Prostate gland (tissue), 2 donors: ENCODE results near the gene SPATA31D1. TPM values are rescaled to one million over a fixed set of nuclear protein-coding genes. Genes with fewer than 3 reads are reported as not detected.

Source experiments
- DNase-seq: peaks from one replicate; pipeline ENCODE4 v3.0.0-alpha.2; 2019; ENCODE audit warnings: low spot score
- H3K27ac ChIP-seq, 2 donors: fragments of 200-600 bp; sonication (generic); 2 replicates each; pipeline ENCODE4 v1.5.1; 2017 to 2019
- H3K27me3 ChIP-seq: fragments of 200-600 bp; sonication (generic); replicated peaks from 2 replicates; pipeline ENCODE4 v1.5.1; 2019; ENCODE audit not compliant: insufficient read depth
- H3K36me3 ChIP-seq, 2 donors: fragments of 200-600 bp; sonication (generic); 1 replicate in 1 of 2; 2 replicates in 1 of 2; pipeline versions ENCODE4 v1.5.1 to v1.8.1; 2017 to 2019
- H3K4me1 ChIP-seq: fragments of 200-600 bp; sonication (generic); replicated peaks from 2 replicates; pipeline ENCODE4 v1.5.1; 2019
- H3K4me3 ChIP-seq, 2 donors: fragments of 200-600 bp; sonication (generic); 2 replicates each; pipeline ENCODE4 v1.5.1; 2017 to 2019
- H3K9me3 ChIP-seq: fragments of 200-600 bp; sonication (generic); 2 replicates; pipeline ENCODE4 v1.5.1; 2017
- CTCF ChIP-seq, 4 experiments: fragments of 200-600 bp in 2 of 4; fragments of 450-650 bp in 2 of 4; sonication (generic) in 2 of 4; IDR thresholded peaks; 1 replicate in 3 of 4; 2 replicates in 1 of 4; pipeline ENCODE4 v1.5.1; 2016 to 2019; ENCODE audit warnings: antibody characterized with exemption in 4 of 4, mild to moderate bottlenecking in 2 of 4, moderate library complexity in 2 of 4
- POLR2A ChIP-seq: fragments of 450-650 bp; IDR thresholded peaks from one replicate; pipeline ENCODE4 v1.6.1; 2016; ENCODE audit warnings: antibody characterized with exemption, mild to moderate bottlenecking
- POLR2AphosphoS5 ChIP-seq: sonication (generic); formaldehyde crosslinking; IDR thresholded peaks from one replicate; pipeline ENCODE4 v1.6.1; 2017; ENCODE audit warnings: antibody characterized with exemption
- WGBS: methylation state at CpG from one replicate; pipeline ENCODE4 v1.1.5; 2018; 5-methylcytosine and 5-hydroxymethylcytosine counted together
- intact Hi-C: fragments of 100-400 bp; cut with DNase I; formaldehyde crosslinking; loops from one replicate; pipeline ENCODE4 v1.14.2; 2022
- total RNA-seq, 2 donors: library from RNA; depleted of rRNA; stranded (reverse); fragments of >200 nt; gene quantifications; one replicate each; pipeline ENCODE4 v1.1.0, GENCODE V29; 2016

Gene SPATA31D1
- total RNA-seq, 2 donors from 2014 or later, result 2.0 TPM; not detected in 1

DNA sequence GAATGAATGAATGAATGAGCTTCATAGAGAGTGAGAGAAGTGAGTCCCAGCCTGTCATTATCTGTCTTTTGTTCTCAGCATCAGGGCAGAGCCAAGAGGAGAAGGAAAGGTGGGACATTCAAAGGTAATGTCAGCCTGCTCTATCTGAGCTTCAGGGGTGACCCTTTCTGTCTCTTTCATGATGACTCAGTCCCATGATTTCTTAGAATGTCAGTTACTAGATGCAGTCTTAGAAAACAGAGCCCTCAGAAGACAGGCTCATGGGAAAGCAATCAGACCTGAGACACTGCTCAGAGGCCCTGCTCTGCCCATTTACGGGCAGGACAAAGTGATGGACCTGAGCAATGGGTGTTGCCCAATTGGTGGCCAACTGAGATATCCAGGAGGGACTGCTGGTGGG lies 1.1 kb downstream of the SPATA31D1 start:
- no peak for DNase-seq
- Histone ChIP-seq H3K27ac (no peak overlapping the region), H3K27me3 (no peaks in the 10 kb centered on the region), H3K36me3 (no peaks in the 10 kb centered on the region), H3K4me3 (no peak overlapping the region), H3K4me1 (no peaks in the 10 kb centered on the region), H3K9me3 (no peaks in the 10 kb centered on the region)
- intact Hi-C loops, result no loop called here
- TF ChIP-seq POLR2AphosphoS5 (no peak), POLR2A (no peak), CTCF (IDR thresholded peaks at IDR 0.05) (no peak)
- WGBS, result 100% methylated on average over 1 of the region's 1 CpG

DNA sequence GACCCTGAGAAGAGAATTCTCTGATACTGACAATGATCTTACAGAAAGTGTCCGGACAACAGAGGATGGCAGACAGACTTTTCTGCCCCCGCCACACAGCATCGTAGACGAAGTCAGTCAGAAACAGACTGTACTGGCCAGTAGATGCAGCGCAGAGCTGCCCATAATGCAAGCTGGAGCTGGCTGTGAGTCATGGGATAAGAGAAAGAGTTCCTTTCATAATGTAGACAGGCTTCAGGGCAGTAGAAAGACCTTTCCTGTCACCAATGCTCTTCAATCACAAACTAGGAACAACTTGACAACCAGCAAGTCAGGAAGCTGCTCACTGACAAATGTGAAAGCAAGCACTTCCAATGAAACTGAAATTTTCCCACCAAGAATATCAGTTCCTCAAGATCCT lies 5.1 kb downstream of the SPATA31D1 start:
- 90% methylated on average over 5 of the region's 5 CpGs for WGBS
- no peak overlapping the region for H3K4me3 ChIP-seq
- no peak for TF ChIP-seq CTCF (IDR thresholded peaks at IDR 0.05)
- TF ChIP-seq POLR2AphosphoS5, result no peak
- TF ChIP-seq POLR2A, result no peak
- H3K36me3 ChIP-seq, result no peaks in the 10 kb centered on the region
- intact Hi-C loops, result no loop called here
- no peak for DNase-seq
- H3K27ac ChIP-seq, result no peak overlapping the region
- no peaks in the 10 kb centered on the region for H3K9me3 ChIP-seq
- H3K4me1 ChIP-seq, result no peaks in the 10 kb centered on the region
- no peaks in the 10 kb centered on the region for H3K27me3 ChIP-seq

GRCh38 chr9:81999806-82000205 lies 11.2 kb downstream of the SPATA31D1 start:
- no peaks in the 10 kb centered on the region for H3K36me3 ChIP-seq
- TF ChIP-seq POLR2A (no peak), POLR2AphosphoS5 (no peak), CTCF (IDR thresholded peaks at IDR 0.05) (no peak)
- no peaks in the 10 kb centered on the region for H3K27me3 ChIP-seq
- no peak overlapping the region for H3K4me3 ChIP-seq
- no peaks in the 10 kb centered on the region for H3K9me3 ChIP-seq
- H3K27ac ChIP-seq, result no peak overlapping the region
- intact Hi-C loops, result no loop called here
- no peaks in the 10 kb centered on the region for H3K4me1 ChIP-seq
- no peak for DNase-seq

DNA sequence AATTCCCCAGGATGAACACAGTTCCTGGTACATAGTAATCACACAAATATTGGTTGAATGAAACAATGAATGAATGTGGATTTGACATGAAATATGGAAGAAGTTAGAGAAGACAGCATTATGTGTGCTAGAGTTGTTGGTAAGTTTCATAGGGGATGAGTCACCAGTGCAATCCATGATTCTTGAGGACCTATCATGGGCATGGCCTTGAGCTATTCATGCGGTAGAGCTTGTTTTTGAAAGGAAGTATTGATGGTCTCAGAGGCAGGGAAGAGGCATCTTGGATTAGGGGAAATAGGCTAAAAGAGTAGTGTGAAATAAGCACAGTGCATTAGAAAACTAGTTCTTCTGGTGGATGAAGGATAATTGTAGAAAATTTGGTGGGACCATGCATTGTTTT lies 22.1 kb downstream of the SPATA31D1 start:
- no peak overlapping the region for H3K27ac ChIP-seq
- no peaks in the 10 kb centered on the region for H3K9me3 ChIP-seq
- DNase-seq, result no peak
- TF ChIP-seq POLR2AphosphoS5 (no peak), POLR2A (no peak), CTCF (IDR thresholded peaks at IDR 0.05) (no peak)
- no peaks in the 10 kb centered on the region for H3K36me3 ChIP-seq
- no peaks in the 10 kb centered on the region for H3K27me3 ChIP-seq
- no peaks in the 10 kb centered on the region for H3K4me1 ChIP-seq
- intact Hi-C loops, result no loop called here
- 96% methylated on average over 1 of the region's 1 CpG for WGBS
- H3K4me3 ChIP-seq, result no peak overlapping the region

DNA sequence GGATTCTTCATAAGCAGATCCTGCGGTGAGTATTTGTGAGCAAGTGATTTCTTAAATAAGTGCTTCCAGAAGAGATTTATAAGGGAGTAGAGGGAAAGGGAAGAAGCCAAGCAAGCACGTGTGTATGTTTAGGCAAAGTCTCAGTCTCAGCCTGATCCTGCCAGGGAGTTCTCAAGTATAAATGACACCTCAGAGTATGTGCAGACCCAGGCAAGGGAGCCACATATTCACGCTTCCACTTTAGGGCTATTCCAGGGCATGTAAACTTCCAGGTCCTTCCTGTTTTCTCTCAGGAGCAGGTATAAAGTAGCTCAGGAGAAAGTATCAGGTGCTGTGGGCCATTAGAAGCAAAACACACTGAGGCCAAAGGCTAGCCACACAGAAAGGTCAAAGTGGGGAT lies 22.6 kb downstream of the SPATA31D1 start:
- no peaks in the 10 kb centered on the region for H3K4me1 ChIP-seq
- H3K27ac ChIP-seq, result no peak overlapping the region
- H3K36me3 ChIP-seq, result no peaks in the 10 kb centered on the region
- WGBS, result 82% methylated on average over 3 of the region's 3 CpGs
- no peaks in the 10 kb centered on the region for H3K27me3 ChIP-seq
- no peak for TF ChIP-seq CTCF (IDR thresholded peaks at IDR 0.05)
- no peak for TF ChIP-seq POLR2A
- no peak for TF ChIP-seq POLR2AphosphoS5
- no peaks in the 10 kb centered on the region for H3K9me3 ChIP-seq
- H3K4me3 ChIP-seq, result no peak overlapping the region
- no peak for DNase-seq
- intact Hi-C loops, result no loop called here
